ENCODE results near the gene FGR.

Gene FGR

DNA sequence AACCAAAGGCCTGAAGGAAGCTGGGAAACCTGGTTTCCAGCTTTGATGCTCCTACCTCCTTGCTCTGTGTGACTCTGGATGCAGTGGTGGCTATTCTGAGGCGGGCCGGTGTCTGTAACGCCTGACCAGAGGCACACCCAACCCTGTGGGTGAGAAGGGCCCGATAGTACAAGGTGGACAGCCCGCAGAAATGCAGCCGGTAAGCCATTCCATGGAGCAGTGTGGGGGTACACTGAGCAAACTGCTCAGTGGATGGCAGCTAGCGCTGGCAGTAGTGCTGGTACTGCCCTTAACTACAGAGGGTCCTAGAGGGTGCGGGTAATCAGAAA, 67.0 kb downstream of the FGR start:
- TF ChIP-seq EZH2phosphoT487 (conservative IDR thresholded peaks at IDR 0.05; ENCODE audit: low read length) = no peak
- TF ChIP-seq, protein P1, sequence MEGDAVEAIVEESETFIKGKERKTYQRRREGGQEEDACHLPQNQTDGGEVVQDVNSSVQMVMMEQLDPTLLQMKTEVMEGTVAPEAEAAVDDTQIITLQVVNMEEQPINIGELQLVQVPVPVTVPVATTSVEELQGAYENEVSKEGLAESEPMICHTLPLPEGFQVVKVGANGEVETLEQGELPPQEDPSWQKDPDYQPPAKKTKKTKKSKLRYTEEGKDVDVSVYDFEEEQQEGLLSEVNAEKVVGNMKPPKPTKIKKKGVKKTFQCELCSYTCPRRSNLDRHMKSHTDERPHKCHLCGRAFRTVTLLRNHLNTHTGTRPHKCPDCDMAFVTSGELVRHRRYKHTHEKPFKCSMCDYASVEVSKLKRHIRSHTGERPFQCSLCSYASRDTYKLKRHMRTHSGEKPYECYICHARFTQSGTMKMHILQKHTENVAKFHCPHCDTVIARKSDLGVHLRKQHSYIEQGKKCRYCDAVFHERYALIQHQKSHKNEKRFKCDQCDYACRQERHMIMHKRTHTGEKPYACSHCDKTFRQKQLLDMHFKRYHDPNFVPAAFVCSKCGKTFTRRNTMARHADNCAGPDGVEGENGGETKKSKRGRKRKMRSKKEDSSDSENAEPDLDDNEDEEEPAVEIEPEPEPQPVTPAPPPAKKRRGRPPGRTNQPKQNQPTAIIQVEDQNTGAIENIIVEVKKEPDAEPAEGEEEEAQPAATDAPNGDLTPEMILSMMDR (IDR thresholded peaks at IDR 0.05; ENCODE audit: insufficient read depth, low read length, poor library complexity, severe bottlenecking) = no peak
- peak overlapping the region; percentile 18 for H3K4me3 ChIP-seq (ENCODE audit: insufficient read depth, low read length, poor library complexity, severe bottlenecking)
- no peak overlapping the region for H3K27ac ChIP-seq (ENCODE audit: low read depth, low read length)
- H4K20me1 ChIP-seq (ENCODE audit: low read depth, low read length) = no peaks in the 10 kb centered on the region
- H2AFZ ChIP-seq (ENCODE audit: low read depth, low read length, severe bottlenecking) = no peak overlapping the region
- H3K9ac ChIP-seq (ENCODE audit: low read length) = no peak overlapping the region; the same call in 1 of the 2 replicates
- H3K36me3 ChIP-seq (ENCODE audit: low read length) = no peaks in the 10 kb centered on the region
- peak overlapping the region; percentile 40 for H3K4me2 ChIP-seq (ENCODE audit: low read depth, low read length, poor library complexity, severe bottlenecking)
- no peaks in the 10 kb centered on the region for H3K9me3 ChIP-seq (ENCODE audit: insufficient read depth, low read length)
- no peaks in the 10 kb centered on the region for H3K27me3 ChIP-seq (ENCODE audit: low read length)
- no peaks in the 10 kb centered on the region for H3K79me2 ChIP-seq (ENCODE audit: insufficient read depth, low read length)
- H3K9me2 ChIP-seq (replicated peaks; ENCODE audit: insufficient read depth, low read length) = no peaks in the 10 kb centered on the region
- H3F3A ChIP-seq (ENCODE audit: insufficient read depth) = peaks cover 6% of the 10 kb centered on the region; the same call in 1 of the 2 replicates

DNA sequence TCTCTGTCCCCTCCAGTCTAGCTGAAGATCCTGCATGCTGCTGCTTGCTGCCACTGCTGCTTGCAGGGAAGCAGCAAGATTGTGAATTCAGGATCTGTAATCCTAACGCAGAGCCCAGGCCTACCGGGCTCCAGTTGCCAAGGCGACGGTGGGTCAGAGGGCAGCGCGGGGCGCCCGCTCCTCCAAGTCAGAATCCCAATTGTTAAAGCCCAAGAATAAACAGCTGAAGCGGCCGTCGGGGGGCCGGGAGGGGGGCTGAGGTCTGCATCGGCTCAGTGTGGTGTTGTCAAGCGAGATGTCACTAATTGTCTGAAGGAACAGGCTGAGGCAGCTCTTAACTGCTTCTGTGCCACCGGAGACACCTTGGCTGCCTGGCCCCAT, 67.8 kb downstream of the FGR start:
- peaks cover 6% of the 10 kb centered on the region; the same call in 1 of the 2 replicates for H3F3A ChIP-seq (ENCODE audit: insufficient read depth)
- no peaks in the 10 kb centered on the region for H3K9me3 ChIP-seq (ENCODE audit: insufficient read depth, low read length)
- H2AFZ ChIP-seq (ENCODE audit: low read depth, low read length, severe bottlenecking) = no peak overlapping the region
- no peak overlapping the region for H3K9ac ChIP-seq (ENCODE audit: low read length)
- no peaks in the 10 kb centered on the region for H4K20me1 ChIP-seq (ENCODE audit: low read depth, low read length)
- no peaks in the 10 kb centered on the region for H3K36me3 ChIP-seq (ENCODE audit: low read length)
- H3K27me3 ChIP-seq (ENCODE audit: low read length) = no peaks in the 10 kb centered on the region
- TF ChIP-seq, protein P1 (IDR thresholded peaks at IDR 0.05; ENCODE audit: insufficient read depth, low read length, poor library complexity, severe bottlenecking) = no peak
- no peak for TF ChIP-seq EZH2phosphoT487 (conservative IDR thresholded peaks at IDR 0.05; ENCODE audit: low read length)
- no peak overlapping the region for H3K4me3 ChIP-seq (ENCODE audit: insufficient read depth, low read length, poor library complexity, severe bottlenecking)
- no peak overlapping the region for H3K27ac ChIP-seq (ENCODE audit: low read depth, low read length)
- H3K79me2 ChIP-seq (ENCODE audit: insufficient read depth, low read length) = no peaks in the 10 kb centered on the region
- H3K9me2 ChIP-seq (replicated peaks; ENCODE audit: insufficient read depth, low read length) = no peaks in the 10 kb centered on the region
- H3K4me2 ChIP-seq (ENCODE audit: low read depth, low read length, poor library complexity, severe bottlenecking) = no peak overlapping the region

DNA sequence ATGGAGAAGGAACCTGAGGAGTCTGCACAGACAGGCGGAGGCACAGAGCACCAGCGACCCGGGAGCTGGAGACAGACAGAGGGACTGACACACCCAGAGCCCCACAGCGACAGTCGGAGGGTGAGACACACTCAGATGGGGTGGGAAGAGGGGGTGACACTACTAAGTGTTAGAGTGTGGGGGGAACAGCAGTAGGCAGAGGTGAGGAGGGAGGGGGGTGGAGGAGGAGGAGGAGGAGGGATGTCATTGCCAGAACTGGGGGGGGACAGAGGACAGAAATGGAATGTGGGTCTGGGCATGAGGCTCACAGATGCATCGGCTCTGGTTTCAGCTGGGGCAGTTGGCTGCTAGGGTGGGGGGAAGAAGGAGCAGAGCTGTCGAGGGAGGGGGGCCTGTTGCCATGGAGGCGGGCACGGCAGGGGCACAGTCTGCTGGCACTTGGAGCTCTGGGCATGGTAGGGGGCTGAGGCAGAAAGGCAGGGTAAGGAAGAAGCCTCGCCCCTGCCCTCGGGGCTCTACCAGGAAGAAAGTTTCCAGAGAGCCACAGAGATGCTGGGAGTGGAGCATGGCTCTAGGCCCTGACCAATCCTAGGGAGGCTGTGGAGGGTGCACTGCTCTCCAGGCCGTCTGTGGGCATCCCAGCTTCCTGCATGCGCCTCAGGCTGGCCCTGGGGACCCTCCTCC, 68.4 kb downstream of the FGR start:
- H3K27ac ChIP-seq (ENCODE audit: low read depth, low read length) = no peak overlapping the region
- no peaks in the 10 kb centered on the region for H3K9me3 ChIP-seq (ENCODE audit: insufficient read depth, low read length)
- H3K27me3 ChIP-seq (ENCODE audit: low read length) = no peaks in the 10 kb centered on the region
- H3K4me3 ChIP-seq (ENCODE audit: insufficient read depth, low read length, poor library complexity, severe bottlenecking) = no peak overlapping the region
- H3F3A ChIP-seq (ENCODE audit: insufficient read depth) = peaks cover 6% of the 10 kb centered on the region; the same call in 1 of the 2 replicates
- H3K4me2 ChIP-seq (ENCODE audit: low read depth, low read length, poor library complexity, severe bottlenecking) = no peak overlapping the region
- H3K36me3 ChIP-seq (ENCODE audit: low read length) = no peaks in the 10 kb centered on the region
- no peaks in the 10 kb centered on the region for H4K20me1 ChIP-seq (ENCODE audit: low read depth, low read length)
- TF ChIP-seq EZH2phosphoT487 (conservative IDR thresholded peaks at IDR 0.05; ENCODE audit: low read length) = no peak
- TF ChIP-seq, protein P1 (IDR thresholded peaks at IDR 0.05; ENCODE audit: insufficient read depth, low read length, poor library complexity, severe bottlenecking) = no peak
- no peak overlapping the region for H3K9ac ChIP-seq (ENCODE audit: low read length)
- no peaks in the 10 kb centered on the region for H3K79me2 ChIP-seq (ENCODE audit: insufficient read depth, low read length)
- H2AFZ ChIP-seq (ENCODE audit: low read depth, low read length, severe bottlenecking) = no peak overlapping the region
- no peaks in the 10 kb centered on the region for H3K9me2 ChIP-seq (replicated peaks; ENCODE audit: insufficient read depth, low read length)

Measured in SU-DHL-6 (cell line).